GM23338 (cell line): Measurements from ENCODE around the gene HNMT. TPM values are rescaled to one million over a fixed set of nuclear protein-coding genes. Genes with fewer than 3 reads are reported as not detected.

Source experiments
- ATAC-seq: fragments of 200-7000 bp; cut with Tn5 transposase; 3 replicates; pipeline ENCODE4 v1.9.1; 2020
- DNase-seq: peaks from one replicate; pipeline ENCODE4 v3.0.0-alpha.2; 2015; ENCODE audit warnings: low spot score
- H2AFZ ChIP-seq: fragments of 200-600 bp; sonication (generic); 2 replicates; pipeline ENCODE4 v1.8.0; 2016; ENCODE audit warnings: antibody characterized with exemption, mild to moderate bottlenecking, moderate library complexity
- H3F3A ChIP-seq: fragments of 200-600 bp; sonication (generic); replicated peaks from 2 replicates; pipeline ENCODE4 v1.8.0; 2017; ENCODE audit warnings: antibody characterized with exemption, mixed run types, low read depth
- H3K27ac ChIP-seq: fragments of 200-600 bp; sonication (generic); 2 replicates; pipeline ENCODE4 v1.6.1; 2016; ENCODE audit warnings: low read depth
- H3K27me3 ChIP-seq: fragments of 200-600 bp; sonication (generic); 2 replicates; pipeline ENCODE4 v1.8.0; 2016; ENCODE audit warnings: mild to moderate bottlenecking, mixed run types, moderate library complexity; ENCODE audit not compliant: insufficient read depth
- H3K36me3 ChIP-seq: fragments of 200-600 bp; sonication (generic); 2 replicates; pipeline ENCODE4 v1.8.0; 2016; ENCODE audit warnings: mild to moderate bottlenecking; ENCODE audit not compliant: insufficient read depth
- H3K4me1 ChIP-seq: fragments of 200-600 bp; sonication (generic); 2 replicates; pipeline ENCODE4 v1.8.0; 2016; ENCODE audit warnings: mild to moderate bottlenecking, moderate library complexity; ENCODE audit not compliant: insufficient read depth
- H3K4me2 ChIP-seq: fragments of 200-600 bp; sonication (generic); 2 replicates; pipeline ENCODE4 v1.7.1; 2017; ENCODE audit warnings: mixed run types
- H3K4me3 ChIP-seq: fragments of 200-600 bp; sonication (generic); 2 replicates; pipeline ENCODE4 v1.6.1; 2016; ENCODE audit warnings: mixed run types
- H3K79me2 ChIP-seq: fragments of 200-600 bp; sonication (generic); replicated peaks from 2 replicates; pipeline ENCODE4 v1.8.0; 2017; ENCODE audit warnings: mild to moderate bottlenecking; ENCODE audit not compliant: insufficient read depth
- H3K9me2 ChIP-seq: fragments of 200-600 bp; sonication (generic); 2 replicates; pipeline ENCODE4 v1.8.0; 2017; ENCODE audit not compliant: insufficient read depth
- H4K20me1 ChIP-seq: fragments of 200-600 bp; sonication (generic); replicated peaks from 2 replicates; pipeline ENCODE4 v1.8.0; 2017; ENCODE audit warnings: mild to moderate bottlenecking; ENCODE audit not compliant: insufficient read depth
- H3K27ac Mint-ChIP-seq: 2 replicates; pipeline ENCODE4 v1.8.0; 2020; ENCODE audit warnings: inconsistent platforms, mild to moderate bottlenecking, moderate library complexity, mixed read lengths
- H3K27me3 Mint-ChIP-seq: 3 replicates; pipeline ENCODE4 v1.8.0; 2022; ENCODE audit warnings: low read depth, mild to moderate bottlenecking, moderate library complexity, mixed read lengths, inconsistent platforms; ENCODE audit not compliant: insufficient read depth, poor library complexity
- H3K36me3 Mint-ChIP-seq: 3 replicates; pipeline ENCODE4 v1.8.0; 2021; ENCODE audit warnings: low read depth, mild to moderate bottlenecking, inconsistent platforms, moderate library complexity, mixed read lengths
- H3K4me1 Mint-ChIP-seq: 3 replicates; pipeline ENCODE4 v1.8.0; 2020; ENCODE audit warnings: mild to moderate bottlenecking, inconsistent platforms, mixed read lengths
- H3K4me3 Mint-ChIP-seq: 3 replicates; pipeline ENCODE4 v1.8.0; 2021; ENCODE audit warnings: moderate library complexity, mild to moderate bottlenecking, inconsistent platforms, mixed read lengths
- H3K9me3 Mint-ChIP-seq: 3 replicates; pipeline ENCODE4 v1.8.0; 2020; ENCODE audit warnings: moderate library complexity, mild to moderate bottlenecking, inconsistent platforms, mixed read lengths
- CREB1 ChIP-seq: fragments of 250-450 bp; sonication (Bioruptor Pico); IDR thresholded peaks from 2 replicates; pipeline ENCODE4 v1.5.0; 2020; ENCODE audit warnings: low read depth, mild to moderate bottlenecking, moderate library complexity
- EZH2 ChIP-seq: fragments of 200-600 bp; sonication (generic); IDR thresholded peaks from one replicate; pipeline ENCODE4 v1.8.0; 2017; ENCODE audit warnings: antibody characterized with exemption, mild to moderate bottlenecking, low read depth; ENCODE audit not compliant: unreplicated experiment
- EZH2phosphoT487 ChIP-seq: fragments of 200-600 bp; sonication (generic); IDR thresholded peaks from one replicate; pipeline ENCODE4 v1.8.1; 2018; ENCODE audit warnings: antibody characterized with exemption; ENCODE audit not compliant: unreplicated experiment
- JUNB ChIP-seq: IDR thresholded peaks from one replicate; pipeline ENCODE4 v1.6.1; 2016; ENCODE audit warnings: antibody characterized with exemption; ENCODE audit not compliant: unreplicated experiment
- NANOG ChIP-seq: IDR thresholded peaks from 2 replicates; pipeline ENCODE4 v1.6.1; 2016; ENCODE audit warnings: antibody characterized with exemption, borderline replicate concordance
- POLR2AphosphoS5 ChIP-seq: IDR thresholded peaks from 2 replicates; pipeline ENCODE4 v1.6.1; 2016; ENCODE audit warnings: antibody characterized with exemption, low read depth
- STAT1 ChIP-seq: IDR thresholded peaks from one replicate; pipeline ENCODE4 v1.6.1; 2016; ENCODE audit warnings: antibody characterized with exemption; ENCODE audit not compliant: unreplicated experiment
- ZNF114 ChIP-seq: fragments of 250-450 bp; sonication (Bioruptor Pico); IDR thresholded peaks from 2 replicates; pipeline ENCODE4 v1.5.0; 2020; ENCODE audit warnings: mild to moderate bottlenecking, moderate library complexity
- ZNF331 ChIP-seq: fragments of 250-450 bp; sonication (Bioruptor Pico); IDR thresholded peaks from 2 replicates; pipeline ENCODE4 v1.5.0; 2020; ENCODE audit warnings: low read depth, mild to moderate bottlenecking, moderate library complexity
- polyA plus RNA-seq: library from polyadenylated mRNA; unstranded; fragments of >200 nt; fragmentation: Nextera tagmentation; extraction: Ambion mirVana; gene quantifications from 2 replicates; pipeline ENCODE4 v1.2.1, GENCODE V29; 2016
- total RNA-seq: library from RNA; depleted of rRNA; stranded (reverse); fragments of >200 nt; shearing (Covaris generic); gene quantifications from 2 replicates; pipeline ENCODE4 v1.2.3, GENCODE V29; 2014
- TF ChIP-seq, protein P1 (sequence below): IDR thresholded peaks from one replicate; pipeline ENCODE4 v1.6.1; 2018; ENCODE audit warnings: antibody characterized with exemption; ENCODE audit not compliant: unreplicated experiment
- TF ChIP-seq, protein P2 (sequence below), 2 experiments: fragments of 200-600 bp in 1 of 2; sonication (generic) in 1 of 2; conservative IDR thresholded peaks; 2 replicates each; pipeline versions ENCODE4 v1.5.1 to v1.6.1; 2016 to 2017; ENCODE audit warnings: antibody characterized with exemption in 2 of 2, low read depth in 2 of 2, mild to moderate bottlenecking in 2 of 2, moderate library complexity in 1 of 2
- TF ChIP-seq, protein P3 (sequence below): IDR thresholded peaks from 2 replicates; pipeline ENCODE4 v1.6.1; 2016; ENCODE audit warnings: antibody characterized with exemption

The HNMT gene
- total and polyA plus RNA-seq, 2 experiments from 2014 or later: 3.3 to 3.4 TPM

DNA sequence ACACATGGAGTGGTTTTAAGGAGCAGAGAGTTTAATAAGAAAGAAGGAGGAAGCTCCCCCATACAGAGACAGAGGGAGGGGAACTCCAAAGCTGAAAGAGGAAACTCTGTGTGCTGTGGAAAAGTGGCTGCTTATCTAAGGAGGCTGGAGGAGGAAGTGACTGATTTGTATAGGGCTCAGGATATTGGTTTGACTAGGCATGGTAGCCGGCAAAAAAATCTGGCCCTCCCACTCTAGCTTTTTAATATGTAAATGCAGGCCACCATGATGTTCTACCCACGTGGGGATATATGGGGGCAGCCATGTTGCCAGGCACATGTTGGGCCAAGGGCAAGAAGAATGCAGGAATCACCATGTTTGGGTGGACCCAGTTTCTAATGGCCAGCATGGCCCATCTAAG is 64.3 kb downstream of the HNMT start:
- Histone ChIP-seq H3K36me3 (no peaks in the 10 kb centered on the region), H3F3A (no peaks in the 10 kb centered on the region), H3K4me2 (no peak overlapping the region), H3K27me3 (no peaks in the 10 kb centered on the region), H4K20me1 (no peaks in the 10 kb centered on the region), H3K27ac (no peak overlapping the region), H2AFZ (no peak overlapping the region), H3K4me3 (no peak overlapping the region), H3K4me1 (0 out of 2 replicates have a peak, but pooled peaks cover 8% of the 10 kb centered on the region), H3K9me2 (peaks cover 8% of the 10 kb centered on the region), H3K79me2 (no peaks in the 10 kb centered on the region)
- DNase-seq (no peak), ATAC-seq (no peak)
- TF ChIP-seq STAT1 (no peak), EZH2phosphoT487 (no peak), JUNB (no peak), ZNF331 (CRISPR knock-in tag) (no peak), CREB1 (no peak), NANOG (no peak), ZNF114 (CRISPR knock-in tag) (no peak), EZH2 (no peak), POLR2AphosphoS5 (no peak)
- TF ChIP-seq, protein P1, sequence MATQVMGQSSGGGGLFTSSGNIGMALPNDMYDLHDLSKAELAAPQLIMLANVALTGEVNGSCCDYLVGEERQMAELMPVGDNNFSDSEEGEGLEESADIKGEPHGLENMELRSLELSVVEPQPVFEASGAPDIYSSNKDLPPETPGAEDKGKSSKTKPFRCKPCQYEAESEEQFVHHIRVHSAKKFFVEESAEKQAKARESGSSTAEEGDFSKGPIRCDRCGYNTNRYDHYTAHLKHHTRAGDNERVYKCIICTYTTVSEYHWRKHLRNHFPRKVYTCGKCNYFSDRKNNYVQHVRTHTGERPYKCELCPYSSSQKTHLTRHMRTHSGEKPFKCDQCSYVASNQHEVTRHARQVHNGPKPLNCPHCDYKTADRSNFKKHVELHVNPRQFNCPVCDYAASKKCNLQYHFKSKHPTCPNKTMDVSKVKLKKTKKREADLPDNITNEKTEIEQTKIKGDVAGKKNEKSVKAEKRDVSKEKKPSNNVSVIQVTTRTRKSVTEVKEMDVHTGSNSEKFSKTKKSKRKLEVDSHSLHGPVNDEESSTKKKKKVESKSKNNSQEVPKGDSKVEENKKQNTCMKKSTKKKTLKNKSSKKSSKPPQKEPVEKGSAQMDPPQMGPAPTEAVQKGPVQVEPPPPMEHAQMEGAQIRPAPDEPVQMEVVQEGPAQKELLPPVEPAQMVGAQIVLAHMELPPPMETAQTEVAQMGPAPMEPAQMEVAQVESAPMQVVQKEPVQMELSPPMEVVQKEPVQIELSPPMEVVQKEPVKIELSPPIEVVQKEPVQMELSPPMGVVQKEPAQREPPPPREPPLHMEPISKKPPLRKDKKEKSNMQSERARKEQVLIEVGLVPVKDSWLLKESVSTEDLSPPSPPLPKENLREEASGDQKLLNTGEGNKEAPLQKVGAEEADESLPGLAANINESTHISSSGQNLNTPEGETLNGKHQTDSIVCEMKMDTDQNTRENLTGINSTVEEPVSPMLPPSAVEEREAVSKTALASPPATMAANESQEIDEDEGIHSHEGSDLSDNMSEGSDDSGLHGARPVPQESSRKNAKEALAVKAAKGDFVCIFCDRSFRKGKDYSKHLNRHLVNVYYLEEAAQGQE: no peak
- TF ChIP-seq, protein P2, sequence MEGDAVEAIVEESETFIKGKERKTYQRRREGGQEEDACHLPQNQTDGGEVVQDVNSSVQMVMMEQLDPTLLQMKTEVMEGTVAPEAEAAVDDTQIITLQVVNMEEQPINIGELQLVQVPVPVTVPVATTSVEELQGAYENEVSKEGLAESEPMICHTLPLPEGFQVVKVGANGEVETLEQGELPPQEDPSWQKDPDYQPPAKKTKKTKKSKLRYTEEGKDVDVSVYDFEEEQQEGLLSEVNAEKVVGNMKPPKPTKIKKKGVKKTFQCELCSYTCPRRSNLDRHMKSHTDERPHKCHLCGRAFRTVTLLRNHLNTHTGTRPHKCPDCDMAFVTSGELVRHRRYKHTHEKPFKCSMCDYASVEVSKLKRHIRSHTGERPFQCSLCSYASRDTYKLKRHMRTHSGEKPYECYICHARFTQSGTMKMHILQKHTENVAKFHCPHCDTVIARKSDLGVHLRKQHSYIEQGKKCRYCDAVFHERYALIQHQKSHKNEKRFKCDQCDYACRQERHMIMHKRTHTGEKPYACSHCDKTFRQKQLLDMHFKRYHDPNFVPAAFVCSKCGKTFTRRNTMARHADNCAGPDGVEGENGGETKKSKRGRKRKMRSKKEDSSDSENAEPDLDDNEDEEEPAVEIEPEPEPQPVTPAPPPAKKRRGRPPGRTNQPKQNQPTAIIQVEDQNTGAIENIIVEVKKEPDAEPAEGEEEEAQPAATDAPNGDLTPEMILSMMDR (conservative IDR thresholded peaks at IDR 0.05; ENCODE audit: low read depth in 2 of 2): no peak
- Mint-ChIP-seq H3K27me3 (no peaks in the 10 kb centered on the region), H3K4me1 (peaks cover 5% of the 10 kb centered on the region; the same call in 2 of the 3 replicates), H3K9me3 (no peaks in the 10 kb centered on the region), H3K4me3 (no peak overlapping the region), H3K27ac (no peak overlapping the region), H3K36me3 (no peaks in the 10 kb centered on the region)

DNA sequence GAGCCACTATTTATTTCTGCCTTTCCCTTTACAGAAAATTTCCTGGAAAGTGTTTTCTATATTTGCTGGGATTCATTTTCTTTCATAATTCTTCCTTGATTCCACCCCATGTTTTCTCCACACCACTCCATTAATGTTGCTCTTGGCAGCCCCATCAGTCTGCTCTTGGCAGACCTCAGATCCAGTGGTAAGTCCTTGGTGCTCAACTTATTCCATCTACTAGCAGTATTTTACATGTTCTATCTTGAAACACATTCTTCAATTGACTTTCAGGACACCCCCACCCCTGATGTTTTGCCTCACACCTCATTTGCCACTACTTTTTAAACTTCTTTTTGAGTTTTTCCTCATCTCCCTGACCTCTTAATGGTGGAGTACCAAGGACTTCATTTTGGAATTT is 65.0 kb downstream of the HNMT start:
- H3K36me3 ChIP-seq: no peaks in the 10 kb centered on the region
- H3F3A ChIP-seq: no peaks in the 10 kb centered on the region
- Mint-ChIP-seq H3K36me3 (no peaks in the 10 kb centered on the region), H3K27me3 (no peaks in the 10 kb centered on the region), H3K4me3 (no peak overlapping the region), H3K4me1 (peaks cover 3% of the 10 kb centered on the region; the same call in 2 of the 3 replicates), H3K27ac (no peak overlapping the region), H3K9me3 (no peaks in the 10 kb centered on the region)
- H2AFZ ChIP-seq: no peak overlapping the region
- H4K20me1 ChIP-seq: no peaks in the 10 kb centered on the region
- ATAC-seq (no peak), DNase-seq (no peak)
- no peak overlapping the region for H3K4me3 ChIP-seq
- no peak overlapping the region for H3K27ac ChIP-seq
- peaks cover 8% of the 10 kb centered on the region for H3K9me2 ChIP-seq
- no peaks in the 10 kb centered on the region for H3K27me3 ChIP-seq
- H3K4me1 ChIP-seq: 0 out of 2 replicates have a peak, but pooled peaks cover 5% of the 10 kb centered on the region
- H3K4me2 ChIP-seq: no peak overlapping the region
- H3K79me2 ChIP-seq: no peaks in the 10 kb centered on the region
- TF ChIP-seq CREB1 (no peak), EZH2phosphoT487 (no peak), JUNB (no peak), ZNF331 (CRISPR knock-in tag) (no peak), NANOG (no peak), EZH2 (no peak)
- TF ChIP-seq, protein P1: no peak
- TF ChIP-seq, protein P3, sequence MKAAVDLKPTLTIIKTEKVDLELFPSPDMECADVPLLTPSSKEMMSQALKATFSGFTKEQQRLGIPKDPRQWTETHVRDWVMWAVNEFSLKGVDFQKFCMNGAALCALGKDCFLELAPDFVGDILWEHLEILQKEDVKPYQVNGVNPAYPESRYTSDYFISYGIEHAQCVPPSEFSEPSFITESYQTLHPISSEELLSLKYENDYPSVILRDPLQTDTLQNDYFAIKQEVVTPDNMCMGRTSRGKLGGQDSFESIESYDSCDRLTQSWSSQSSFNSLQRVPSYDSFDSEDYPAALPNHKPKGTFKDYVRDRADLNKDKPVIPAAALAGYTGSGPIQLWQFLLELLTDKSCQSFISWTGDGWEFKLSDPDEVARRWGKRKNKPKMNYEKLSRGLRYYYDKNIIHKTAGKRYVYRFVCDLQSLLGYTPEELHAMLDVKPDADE: no peak
- TF ChIP-seq, protein P2 (conservative IDR thresholded peaks at IDR 0.05; ENCODE audit: low read depth in 2 of 2): no peak
